Adipocyte (in vitro differentiated cells): ENCODE data around the gene MAPK4.
"Not testable (repeated sequence)": the region's sequence is repeated elsewhere in the genome, so short reads cannot be mapped to it uniquely, and the experiment has no call there.

Experiments used
- DNase-seq: peaks from one replicate; pipeline ENCODE4 v3.0.0-alpha.2; 2015; ENCODE audit warnings: low read depth
- H3K27me3 ChIP-seq: replicated peaks from 2 replicates; pipeline ENCODE4 v1.7.0; 2013; ENCODE audit warnings: mild to moderate bottlenecking, low read length, moderate library complexity; ENCODE audit not compliant: control insufficient read depth, insufficient read depth
- H3K36me3 ChIP-seq: 2 replicates; pipeline ENCODE4 v1.7.0; 2013; ENCODE audit warnings: low read length, mild to moderate bottlenecking, moderate library complexity; ENCODE audit not compliant: control insufficient read depth, insufficient read depth, severe bottlenecking
- H3K4me1 ChIP-seq: 2 replicates; pipeline ENCODE4 v1.7.0; 2013; ENCODE audit warnings: mild to moderate bottlenecking, low read length, moderate library complexity; ENCODE audit not compliant: control insufficient read depth, insufficient read depth
- H3K4me3 ChIP-seq: 2 replicates; pipeline ENCODE4 v1.7.0; 2013; ENCODE audit warnings: mild to moderate bottlenecking, low read length, moderate library complexity
- H3K9ac ChIP-seq: 2 replicates; pipeline ENCODE4 v1.7.0; 2013; ENCODE audit warnings: mild to moderate bottlenecking, low read length, moderate library complexity
- H3K9me3 ChIP-seq: 2 replicates; pipeline ENCODE4 v1.7.0; 2013; ENCODE audit warnings: mild to moderate bottlenecking, low read length, moderate library complexity; ENCODE audit not compliant: control insufficient read depth

Gene MAPK4

DNA sequence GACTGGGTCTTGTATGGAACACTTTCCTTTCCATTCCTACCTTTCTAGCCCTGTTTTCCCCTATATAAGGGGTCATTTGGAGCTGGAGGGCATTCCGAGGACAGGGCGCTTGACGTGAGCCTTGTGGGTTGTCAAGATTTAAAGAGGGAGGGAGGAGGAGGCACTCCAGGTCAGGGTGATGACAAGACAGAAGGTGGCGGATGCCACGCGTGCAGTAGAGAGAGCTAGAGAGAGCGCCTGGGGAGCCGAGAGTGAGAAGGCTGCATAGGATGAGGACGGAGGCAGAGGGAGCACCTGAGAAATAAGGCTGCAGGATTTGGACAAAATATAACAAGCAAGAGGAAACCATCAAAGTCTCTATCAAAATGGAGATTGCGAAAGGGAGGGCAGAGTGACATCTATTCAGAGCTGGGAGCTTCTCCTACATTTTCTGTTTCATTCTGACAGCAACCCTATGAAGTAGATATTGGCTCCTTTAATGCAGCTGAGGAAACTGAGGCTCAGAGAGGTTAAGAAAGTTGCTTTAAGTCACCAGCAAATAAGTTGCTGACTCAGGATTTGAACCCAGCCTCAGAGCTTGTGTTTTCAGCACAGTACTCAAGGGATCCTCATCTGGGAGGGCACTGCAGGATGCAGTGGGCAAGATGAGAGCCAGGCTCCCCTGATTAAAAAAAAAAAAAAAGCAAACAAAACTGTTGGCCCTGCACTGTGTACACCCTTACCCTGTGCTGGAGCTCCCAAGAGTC lies 135.7 kb downstream of the MAPK4 start:
- H3K4me1 ChIP-seq: no peaks in the 10 kb centered on the region
- no peak overlapping the region for H3K4me3 ChIP-seq
- H3K27me3 ChIP-seq: peaks cover 29% of the 10 kb centered on the region
- no peaks in the 10 kb centered on the region for H3K9me3 ChIP-seq
- H3K36me3 ChIP-seq: no peaks in the 10 kb centered on the region
- H3K9ac ChIP-seq: no peak overlapping the region
- no peak for DNase-seq

DNA sequence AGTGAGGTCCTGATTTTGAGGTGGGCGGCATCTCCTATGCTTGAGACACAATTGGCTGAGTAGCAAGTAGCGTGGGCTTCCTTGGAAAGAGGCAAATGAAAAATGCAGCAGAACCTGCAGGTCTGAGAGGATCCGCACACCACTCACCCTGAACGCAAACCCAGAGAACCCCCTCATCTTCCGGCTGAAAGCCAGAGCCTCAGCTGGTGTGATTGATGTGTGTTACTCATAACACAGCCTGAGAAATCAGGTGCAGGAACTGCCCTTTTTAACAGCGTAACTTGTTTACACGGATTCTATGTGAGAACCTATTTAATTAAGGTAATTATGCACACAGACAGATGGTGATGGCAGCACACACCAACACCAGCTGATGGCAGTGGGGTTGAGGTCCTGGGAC lies 136.5 kb downstream of the MAPK4 start:
- no peak for DNase-seq
- Histone ChIP-seq H3K9ac (no peak overlapping the region), H3K27me3 (peaks cover 34% of the 10 kb centered on the region), H3K36me3 (no peaks in the 10 kb centered on the region), H3K4me3 (no peak overlapping the region), H3K4me1 (no peaks in the 10 kb centered on the region), H3K9me3 (no peaks in the 10 kb centered on the region)

DNA sequence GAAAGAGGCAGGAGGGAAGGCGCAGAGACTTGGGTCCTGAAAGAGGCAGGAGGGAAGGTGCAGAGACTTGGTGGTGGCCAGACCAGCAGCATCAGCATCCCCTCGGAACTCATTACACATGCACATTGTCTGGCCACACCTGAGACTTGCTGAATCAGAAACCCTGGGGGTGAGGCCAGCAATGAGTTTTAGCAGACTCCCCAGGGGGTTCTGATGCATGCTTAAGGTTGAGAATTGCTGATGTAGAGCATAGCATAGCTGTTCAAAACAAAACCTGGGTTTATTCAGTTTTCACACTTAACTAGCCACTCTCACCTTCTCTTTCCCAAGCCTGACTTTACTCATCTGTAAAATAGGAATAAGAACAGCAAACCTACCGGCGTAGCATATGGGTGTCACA lies 137.0 kb downstream of the MAPK4 start:
- DNase-seq: no peak
- H3K27me3 ChIP-seq: peaks cover 34% of the 10 kb centered on the region

DNA sequence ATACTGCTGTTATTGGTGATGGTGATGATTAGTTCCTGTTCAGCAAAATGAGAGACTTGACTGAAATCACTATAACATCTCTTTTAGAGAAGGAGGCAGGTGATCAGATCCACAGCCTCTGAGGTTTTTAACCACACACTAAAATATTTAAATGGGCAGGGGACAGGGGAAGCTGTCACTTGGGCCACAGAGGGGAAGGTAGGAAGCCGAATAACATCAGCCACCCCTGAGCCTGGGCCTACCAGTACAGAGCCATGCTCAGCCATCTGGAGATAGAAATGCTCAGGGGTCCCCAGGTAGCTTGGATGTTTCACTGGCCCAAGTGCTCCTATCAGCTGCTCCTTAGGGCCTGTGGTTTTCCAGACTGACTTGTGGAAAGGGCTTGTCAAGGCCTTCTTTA lies 137.6 kb downstream of the MAPK4 start:
- Histone ChIP-seq H3K27me3 (peaks cover 34% of the 10 kb centered on the region), H3K36me3 (no peaks in the 10 kb centered on the region), H3K4me3 (no peak overlapping the region), H3K9ac (no peak overlapping the region), H3K4me1 (no peaks in the 10 kb centered on the region), H3K9me3 (no peaks in the 10 kb centered on the region)
- DNase-seq: no peak

More for the DNA sequence above, 137.0 kb downstream of the MAPK4 start:
- no peaks in the 10 kb centered on the region for H3K36me3 ChIP-seq
- H3K4me1 ChIP-seq: no peaks in the 10 kb centered on the region
- no peak overlapping the region for H3K9ac ChIP-seq
- H3K4me3 ChIP-seq: no peak overlapping the region
- no peaks in the 10 kb centered on the region for H3K9me3 ChIP-seq

DNA sequence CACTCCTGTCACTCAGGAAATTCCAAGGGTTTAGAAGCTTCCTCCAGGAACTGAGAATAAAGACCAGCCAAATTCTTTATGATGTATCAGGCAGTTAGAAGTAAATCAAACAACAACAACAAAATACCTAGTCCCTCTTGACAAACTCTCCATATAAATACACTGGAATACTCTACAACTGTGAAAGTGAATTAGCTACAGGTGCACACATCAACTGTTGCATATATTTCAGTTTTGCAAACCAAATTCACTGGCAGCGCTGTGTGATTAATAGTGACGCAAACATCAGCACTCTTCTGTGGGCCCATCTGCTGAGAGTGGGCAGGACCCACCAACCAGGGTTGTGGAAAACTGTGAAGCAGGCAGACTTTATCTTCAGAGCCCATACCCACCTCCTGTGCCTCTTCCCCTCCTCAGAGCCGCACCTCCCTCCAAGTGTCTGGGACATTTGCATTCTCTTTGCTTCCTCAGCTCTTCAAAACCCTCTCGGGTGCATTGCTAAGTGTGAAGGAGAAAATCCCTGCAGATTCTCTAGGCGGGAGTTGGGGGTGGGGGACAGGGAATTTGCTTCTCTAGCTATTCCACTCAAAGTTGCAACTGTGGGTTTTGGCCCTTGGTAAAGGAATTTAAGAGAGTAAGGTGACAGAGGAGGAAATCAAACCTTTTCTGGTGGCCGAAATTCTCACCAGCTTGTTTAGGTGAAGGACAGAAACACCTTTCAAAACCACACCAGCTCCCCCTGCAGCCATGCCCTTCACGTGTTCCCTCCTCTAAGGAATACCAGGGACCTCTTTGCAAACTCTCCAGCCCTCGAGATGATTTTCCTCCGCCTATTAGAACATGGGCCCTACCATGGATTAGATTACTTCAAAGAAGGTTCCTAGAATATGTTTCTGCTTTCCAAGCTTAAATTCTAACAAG lies 140.6 kb downstream of the MAPK4 start:
- peaks cover 45% of the 10 kb centered on the region for H3K27me3 ChIP-seq
- no peak overlapping the region for H3K9ac ChIP-seq
- no peaks in the 10 kb centered on the region for H3K9me3 ChIP-seq
- no peaks in the 10 kb centered on the region for H3K4me1 ChIP-seq
- H3K4me3 ChIP-seq: no peak overlapping the region
- no peaks in the 10 kb centered on the region for H3K36me3 ChIP-seq
- no peak for DNase-seq

DNA sequence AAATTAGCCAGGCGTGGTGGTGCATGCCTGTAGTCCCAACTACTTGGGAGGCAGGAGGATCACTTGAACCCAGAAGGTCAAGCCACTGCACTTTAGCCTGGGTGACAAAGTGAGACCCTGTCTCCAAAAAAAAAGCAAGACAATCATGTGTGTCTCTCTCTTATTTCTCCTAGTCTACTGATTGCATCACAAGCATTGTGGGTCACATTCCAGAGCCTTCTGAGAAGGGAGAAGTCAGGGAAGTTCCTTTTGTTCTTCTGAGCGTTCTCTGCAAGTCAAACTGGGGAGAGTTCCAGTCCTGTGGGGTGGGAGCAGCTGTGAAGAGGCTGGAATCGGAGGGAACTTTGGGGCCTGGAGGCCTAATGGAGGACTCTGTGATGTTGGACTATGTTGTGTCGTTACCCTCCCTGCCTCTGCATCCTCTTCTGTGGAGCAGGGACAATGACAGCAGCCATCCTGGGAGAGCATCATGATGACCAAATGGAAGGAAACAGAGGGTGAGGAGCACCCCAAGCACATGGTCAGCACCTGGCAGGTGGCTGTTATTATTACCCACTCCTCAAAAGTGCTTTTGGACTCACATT lies 144.6 kb downstream of the MAPK4 start:
- Histone ChIP-seq H3K9ac (no peak overlapping the region), H3K27me3 (peaks cover 27% of the 10 kb centered on the region), H3K4me1 (no peaks in the 10 kb centered on the region), H3K36me3 (no peaks in the 10 kb centered on the region), H3K9me3 (no peaks in the 10 kb centered on the region), H3K4me3 (no peak overlapping the region)
- peak; percentile 16 for DNase-seq

DNA sequence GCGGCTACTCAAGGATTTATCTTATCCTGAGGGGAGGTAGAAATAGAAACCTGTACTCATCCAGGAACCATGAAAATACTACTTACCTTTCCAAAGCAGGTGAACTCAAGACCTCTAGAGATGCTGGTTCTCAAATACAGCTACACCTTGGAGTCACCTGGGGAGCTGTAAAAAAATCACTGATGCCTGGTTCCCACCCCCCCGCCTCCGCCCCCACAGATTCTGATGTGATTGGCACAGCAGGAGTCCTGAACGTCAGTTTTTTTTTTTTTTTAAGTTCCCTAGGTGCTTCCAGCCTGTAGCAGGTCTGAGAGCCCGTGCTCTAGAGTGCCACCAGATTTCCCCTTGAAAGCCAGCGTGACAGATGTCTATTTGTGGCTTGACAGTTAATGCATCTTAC lies 146.3 kb downstream of the MAPK4 start:
- H3K27me3 ChIP-seq: peaks cover 24% of the 10 kb centered on the region

DNA sequence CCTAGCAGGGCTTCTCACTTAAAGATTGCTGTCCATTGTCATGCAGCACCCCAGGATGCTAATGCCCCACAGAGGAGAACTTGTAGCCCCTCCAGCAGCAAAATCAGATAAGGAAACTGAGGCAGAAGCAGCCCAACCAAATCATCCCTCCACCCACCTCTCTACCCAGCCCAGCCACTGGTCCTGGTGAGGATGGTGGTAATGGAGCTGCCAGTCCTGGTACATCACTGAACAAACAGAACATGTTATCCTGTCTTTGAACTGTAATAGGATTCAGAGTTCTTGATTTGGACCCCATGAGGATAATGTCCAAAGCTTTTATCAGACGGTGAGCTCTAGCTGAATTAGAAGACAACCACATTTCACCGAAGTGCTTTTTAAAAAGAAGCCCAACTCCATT lies 146.8 kb downstream of the MAPK4 start:
- no peak overlapping the region for H3K4me3 ChIP-seq
- peaks cover 23% of the 10 kb centered on the region for H3K27me3 ChIP-seq
- no peak overlapping the region for H3K9ac ChIP-seq
- no peaks in the 10 kb centered on the region for H3K9me3 ChIP-seq
- no peaks in the 10 kb centered on the region for H3K36me3 ChIP-seq
- no peaks in the 10 kb centered on the region for H3K4me1 ChIP-seq
- no peak for DNase-seq

More for the DNA sequence above, 146.3 kb downstream of the MAPK4 start:
- Histone ChIP-seq H3K9me3 (no peaks in the 10 kb centered on the region), H3K36me3 (no peaks in the 10 kb centered on the region), H3K4me1 (no peaks in the 10 kb centered on the region), H3K9ac (no peak overlapping the region), H3K4me3 (no peak overlapping the region)
- DNase-seq: no peak

DNA sequence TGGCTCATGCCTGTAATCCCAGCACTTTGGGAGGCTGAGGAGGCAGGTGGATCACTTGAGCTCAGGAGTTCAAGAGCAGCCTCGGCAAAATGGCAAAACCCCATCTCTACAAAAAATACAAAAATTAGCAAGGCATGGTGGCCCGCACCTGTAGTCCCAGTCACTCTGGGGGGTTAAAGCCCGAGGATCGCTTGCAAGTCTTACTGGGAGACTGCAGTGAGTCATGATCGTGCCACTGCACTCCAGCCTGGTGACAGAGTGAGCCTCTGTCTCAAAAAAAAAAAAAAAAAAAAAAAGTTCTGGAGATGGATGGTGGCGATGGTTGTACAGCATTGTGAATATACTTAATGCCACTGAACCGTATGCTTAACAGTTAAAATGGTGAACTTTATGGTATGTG lies 147.4 kb downstream of the MAPK4 start:
- H3K4me1 ChIP-seq, H3K4me3 ChIP-seq: not testable (repeated sequence)

DNA sequence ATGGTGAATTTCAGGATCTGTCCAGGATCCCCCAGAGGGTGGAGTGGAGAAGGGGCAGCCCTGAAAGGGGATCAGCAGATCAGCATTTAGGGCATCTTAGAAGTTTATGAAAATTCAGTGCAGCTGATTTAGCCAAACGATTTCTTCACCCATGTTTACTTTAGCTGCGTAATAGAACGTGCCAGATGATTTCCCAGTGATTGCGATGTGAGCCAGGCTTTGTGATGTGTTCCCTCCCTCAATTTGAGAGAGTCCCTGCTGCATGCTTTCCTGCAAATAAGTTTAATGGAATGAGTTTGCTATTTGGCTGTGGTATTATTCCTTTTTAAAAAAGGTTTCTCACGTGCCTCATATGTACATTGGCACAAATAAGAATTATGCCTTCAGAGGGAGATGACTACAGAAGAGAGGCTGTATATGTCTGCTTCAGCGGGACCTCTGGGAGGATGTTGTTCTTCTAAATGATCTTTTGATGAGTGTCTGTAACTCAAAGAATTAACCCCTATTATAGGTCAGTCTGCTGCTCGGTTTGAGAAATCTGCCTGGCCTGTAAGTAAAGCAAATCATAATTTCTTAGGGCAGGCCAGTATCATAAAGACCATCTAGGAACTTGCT lies 148.1 kb downstream of the MAPK4 start:
- H3K4me1 ChIP-seq: no peaks in the 10 kb centered on the region
- H3K4me3 ChIP-seq: no peak overlapping the region
- peaks cover 23% of the 10 kb centered on the region for H3K27me3 ChIP-seq
- peak; percentile 50 for DNase-seq
- no peaks in the 10 kb centered on the region for H3K36me3 ChIP-seq
- no peak overlapping the region for H3K9ac ChIP-seq
- no peaks in the 10 kb centered on the region for H3K9me3 ChIP-seq

More for the DNA sequence above, 147.4 kb downstream of the MAPK4 start:
- H3K36me3 ChIP-seq, DNase-seq, H3K9ac ChIP-seq, H3K9me3 ChIP-seq: not testable (repeated sequence)
- H3K27me3 ChIP-seq: peaks cover 23% of the 10 kb centered on the region

DNA sequence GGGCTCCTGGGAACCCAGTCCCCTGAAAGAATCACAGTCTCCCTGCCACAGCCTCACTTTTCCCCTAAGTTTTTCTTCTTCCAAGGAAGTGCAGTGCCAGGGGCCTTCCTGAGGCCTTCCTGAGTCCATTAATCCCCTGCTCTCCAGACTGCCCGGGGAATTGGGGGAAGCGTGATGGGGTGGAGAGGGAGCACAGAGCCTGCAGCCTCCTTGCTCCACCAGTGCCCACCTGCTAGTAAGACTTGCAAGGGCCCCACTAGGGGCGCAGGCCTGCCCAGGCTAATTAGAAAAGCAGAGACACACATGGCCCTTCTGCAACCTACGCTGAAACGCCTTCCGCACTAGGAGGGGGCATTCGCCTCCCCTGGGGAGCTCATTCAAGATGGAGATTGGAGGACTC lies 149.3 kb downstream of the MAPK4 start:
- H3K9me3 ChIP-seq: no peaks in the 10 kb centered on the region
- H3K27me3 ChIP-seq: peaks cover 15% of the 10 kb centered on the region
- DNase-seq: no peak
- H3K4me3 ChIP-seq: no peak overlapping the region
- no peak overlapping the region for H3K9ac ChIP-seq
- no peaks in the 10 kb centered on the region for H3K4me1 ChIP-seq
- no peaks in the 10 kb centered on the region for H3K36me3 ChIP-seq
